ENCODE data around the gene CDIP1.

The CDIP1 gene

GRCh38 chr16:4537376-4538343 is 913 bp downstream of the CDIP1 start:
- TF ChIP-seq CTCF (IDR thresholded peaks at IDR 0.05): no peak

- no peak for TF ChIP-seq CTCF (IDR thresholded peaks at IDR 0.05)
These were observed 2.0 kb downstream of the CDIP1 start for GRCh38 chr16:4536391-4537106.

- TF ChIP-seq CTCF (IDR thresholded peaks at IDR 0.05): no peak
These were observed 2.9 kb downstream of the CDIP1 start for GRCh38 chr16:4535627-4536108.

- no peak for TF ChIP-seq CTCF (IDR thresholded peaks at IDR 0.05)
These were observed 4.3 kb downstream of the CDIP1 start for GRCh38 chr16:4534151-4534790.

GRCh38 chr16:4533490-4533889 is 5.1 kb downstream of the CDIP1 start:
- no peak for TF ChIP-seq CTCF (IDR thresholded peaks at IDR 0.05)

DNA sequence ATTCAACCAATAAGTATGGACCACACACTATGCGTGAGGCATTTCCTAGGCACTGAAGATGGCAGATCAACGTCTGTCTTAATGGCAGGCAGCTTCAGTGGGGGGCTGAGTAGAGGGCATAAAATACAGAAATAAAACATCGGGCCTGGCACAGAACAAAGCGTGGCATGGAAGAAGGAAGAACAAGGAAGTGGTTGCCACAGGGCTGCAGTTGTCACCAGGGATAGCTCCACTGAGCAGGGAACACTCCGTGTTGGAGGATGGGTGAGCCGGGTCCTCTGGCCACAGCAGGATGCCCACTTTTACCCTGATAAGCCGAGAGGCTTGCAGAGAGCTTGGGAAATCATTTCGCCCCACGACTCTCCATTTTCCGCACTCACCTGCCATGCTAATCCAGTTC is 6.3 kb downstream of the CDIP1 start:
- no peak for TF ChIP-seq CTCF (IDR thresholded peaks at IDR 0.05)

DNA sequence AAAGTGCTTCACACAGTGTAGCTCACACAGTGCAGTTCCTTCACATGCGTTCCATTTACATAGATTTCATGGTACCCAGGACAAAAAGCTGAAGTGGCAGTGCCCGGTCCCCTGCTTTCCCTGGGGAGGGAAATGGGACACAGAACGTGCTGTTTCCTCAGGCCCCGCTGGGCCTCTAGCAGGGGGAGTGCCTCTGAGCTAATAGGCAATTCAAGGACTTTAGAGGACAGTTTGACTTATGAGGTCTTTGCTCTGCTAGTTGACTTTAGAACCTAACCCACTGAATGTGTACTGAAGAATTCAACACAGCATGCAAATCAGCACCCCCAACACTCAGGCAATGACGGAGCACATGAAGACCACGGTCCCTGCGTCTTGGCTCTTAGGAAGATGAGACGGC is 6.8 kb downstream of the CDIP1 start:
- no peak for TF ChIP-seq CTCF (IDR thresholded peaks at IDR 0.05)

Measured in LNCAP (cell line).